Esophagus squamous epithelium (tissue), 5 donors: Measurements from ENCODE around the gene PHACTR3. TPM values are rescaled to one million over a fixed set of nuclear protein-coding genes. Genes with fewer than 3 reads are reported as not detected.

Source experiments
- DNase-seq: peaks from one replicate; lab custom pipeline; 2025; lab: John Stamatoyannopoulos, UW
- H3K27ac ChIP-seq, 4 donors: fragments of 200-600 bp; sonication (generic); one replicate each; pipeline ENCODE4 v1.5.1; 2016 to 2019; ENCODE audit warnings: mild to moderate bottlenecking in 1 of 4
- H3K27me3 ChIP-seq, 4 donors: fragments of 200-600 bp; sonication (generic); 1 replicate in 3 of 4; 2 replicates in 1 of 4; pipeline versions ENCODE4 v1.5.1 to v1.6.0; 2017 to 2021; ENCODE audit warnings: antibody characterized with exemption in 1 of 4
- H3K36me3 ChIP-seq, 3 donors: fragments of 200-600 bp; sonication (generic); one replicate each; pipeline ENCODE4 v1.5.1; 2016 to 2019
- H3K4me1 ChIP-seq, 3 donors: fragments of 200-600 bp; sonication (generic); one replicate each; pipeline ENCODE4 v1.5.1; 2017 to 2019
- H3K4me3 ChIP-seq, 4 donors: fragments of 200-600 bp; sonication (generic); 1 replicate in 3 of 4; 2 replicates in 1 of 4; pipeline ENCODE4 v1.5.1; 2016 to 2019; ENCODE audit warnings: mild to moderate bottlenecking in 2 of 4, moderate library complexity in 1 of 4
- H3K9me3 ChIP-seq, 3 donors: fragments of 200-600 bp; sonication (generic); one replicate each; pipeline ENCODE4 v1.5.1; 2016 to 2019
- CTCF ChIP-seq, 6 experiments: fragments of 450-650 bp in 4 of 6; fragments of 200-600 bp in 2 of 6; sonication (generic) in 2 of 6; IDR thresholded peaks; one replicate each; pipeline ENCODE4 v1.5.1; 2016 to 2019; ENCODE audit warnings: antibody characterized with exemption in 6 of 6, mild to moderate bottlenecking in 4 of 6, moderate library complexity in 4 of 6
- POLR2A ChIP-seq, 4 donors: fragments of 450-650 bp; IDR thresholded peaks; one replicate each; pipeline ENCODE4 v1.6.1; 2017; ENCODE audit warnings: antibody characterized with exemption in 4 of 4, mild to moderate bottlenecking in 4 of 4, moderate library complexity in 3 of 4
- WGBS, 2 donors: methylation state at CpG; one replicate each; pipeline ENCODE4 v1.1.5; 2018; 5-methylcytosine and 5-hydroxymethylcytosine counted together
- intact Hi-C: fragments of 100-400 bp; cut with DNase I; formaldehyde crosslinking; loops from one replicate; pipeline ENCODE4 v1.15.0; 2022
- total RNA-seq, 4 donors: library from RNA; depleted of rRNA; stranded (reverse); fragments of >200 nt; gene quantifications; one replicate each; pipeline ENCODE4 v1.1.0, GENCODE V29; 2016
- donor health status: DM: yes; HTN: yes; CAD: no.

Gene PHACTR3
- total RNA-seq, 4 donors from 2014 or later = 0.13 to 2.5 (median 0.32) TPM

- no peak for DNase-seq
- no peak for TF ChIP-seq POLR2A (IDR thresholded peaks at IDR 0.05)
- TF ChIP-seq CTCF (IDR thresholded peaks at IDR 0.05) = no peak
- Histone ChIP-seq H3K4me3 (no peak overlapping the region), H3K4me1 (no peaks in the 10 kb centered on the region), H3K27ac (no peak overlapping the region), H3K36me3 (no peaks in the 10 kb centered on the region), H3K27me3 (no peaks in the 10 kb centered on the region), H3K9me3 (no peaks in the 10 kb centered on the region)
- intact Hi-C loops = no loop called here
Observed at GRCh38 chr20:59767656-59768055, 163.3 kb downstream of the PHACTR3 start.

DNA sequence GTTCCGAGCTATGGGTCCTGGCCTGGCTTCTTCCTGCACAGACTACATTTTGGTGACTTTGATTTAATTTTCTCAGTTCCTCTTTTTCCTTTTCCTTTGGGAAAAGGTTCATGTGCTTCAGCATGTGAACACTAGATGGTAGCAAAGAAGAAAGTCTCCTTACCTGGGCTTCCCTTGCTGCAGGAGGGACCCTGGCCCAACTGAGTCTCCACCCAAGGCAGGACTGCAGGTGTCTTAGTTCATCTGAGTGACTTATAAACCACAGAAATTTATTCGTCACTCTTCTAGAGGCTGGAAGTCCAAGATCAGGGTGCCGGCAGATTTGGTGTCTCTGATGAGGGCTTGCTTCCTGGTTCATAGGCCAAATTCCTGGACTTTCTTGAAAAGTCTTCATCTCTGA is 165.9 kb downstream of the PHACTR3 start:
- Histone ChIP-seq H3K9me3 (no peaks in the 10 kb centered on the region), H3K4me3 (no peak overlapping the region), H3K27ac (no peak overlapping the region), H3K36me3 (no peaks in the 10 kb centered on the region), H3K27me3 (peaks cover 0 to 4% (median 0%) of the 10 kb centered on the region in 4 donors), H3K4me1 (peaks cover 0 to 5% (median 0%) of the 10 kb centered on the region in 3 donors)
- 58 to 73% methylated on average over 3 of the region's 3 CpGs for WGBS, 2 donors
- DNase-seq = no peak
- intact Hi-C loops = no loop called here
- TF ChIP-seq POLR2A (IDR thresholded peaks at IDR 0.05) (no peak), CTCF (IDR thresholded peaks at IDR 0.05) (no peak)

DNA sequence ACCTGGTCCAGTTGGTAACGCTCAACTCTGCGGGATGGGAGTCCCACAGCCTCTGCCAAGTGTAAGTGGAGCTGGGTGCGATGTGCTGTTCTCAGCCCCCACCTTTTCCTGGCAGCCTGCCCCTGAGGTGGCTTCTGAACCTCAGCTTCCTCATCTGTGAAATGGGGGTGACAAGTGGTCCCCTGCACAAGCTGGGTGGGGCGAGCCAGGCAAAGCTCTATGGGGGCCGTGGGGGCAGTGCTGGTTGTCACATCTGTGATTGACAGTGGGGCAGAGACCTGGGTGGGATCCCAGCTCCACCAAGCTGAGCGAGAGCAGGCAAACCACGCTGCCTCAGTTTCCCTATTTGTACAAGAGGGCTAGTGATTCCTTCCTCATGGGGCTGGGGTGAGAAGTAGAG is 166.5 kb downstream of the PHACTR3 start:
- H3K4me3 ChIP-seq = no peak overlapping the region
- H3K9me3 ChIP-seq = no peaks in the 10 kb centered on the region
- WGBS, 2 donors = 76 to 93% methylated on average over 2 to 5 of the region's 7 CpGs
- H3K27me3 ChIP-seq = peaks cover 0 to 4% (median 0%) of the 10 kb centered on the region in 4 donors
- TF ChIP-seq POLR2A (IDR thresholded peaks at IDR 0.05) = no peak
- no peak for TF ChIP-seq CTCF (IDR thresholded peaks at IDR 0.05)
- no peak overlapping the region for H3K27ac ChIP-seq
- no peak for DNase-seq
- intact Hi-C loops = no loop called here
- no peaks in the 10 kb centered on the region for H3K36me3 ChIP-seq
- H3K4me1 ChIP-seq = peaks cover 0 to 5% (median 0%) of the 10 kb centered on the region in 3 donors

- TF ChIP-seq POLR2A (IDR thresholded peaks at IDR 0.05) (no peak), CTCF (IDR thresholded peaks at IDR 0.05) (no peak)
- intact Hi-C loops = no loop called here
- Histone ChIP-seq H3K9me3 (no peaks in the 10 kb centered on the region), H3K27me3 (peaks cover 0 to 4% (median 0%) of the 10 kb centered on the region in 4 donors), H3K36me3 (no peaks in the 10 kb centered on the region), H3K4me1 (peaks cover 0 to 5% (median 0%) of the 10 kb centered on the region in 3 donors), H3K27ac (no peak overlapping the region), H3K4me3 (no peak overlapping the region)
- no peak for DNase-seq
- WGBS, 2 donors = 47 to 49% methylated on average over 10 to 11 of the region's 11 CpGs
Observed at GRCh38 chr20:59771506-59772372, 167.4 kb downstream of the PHACTR3 start.

DNA sequence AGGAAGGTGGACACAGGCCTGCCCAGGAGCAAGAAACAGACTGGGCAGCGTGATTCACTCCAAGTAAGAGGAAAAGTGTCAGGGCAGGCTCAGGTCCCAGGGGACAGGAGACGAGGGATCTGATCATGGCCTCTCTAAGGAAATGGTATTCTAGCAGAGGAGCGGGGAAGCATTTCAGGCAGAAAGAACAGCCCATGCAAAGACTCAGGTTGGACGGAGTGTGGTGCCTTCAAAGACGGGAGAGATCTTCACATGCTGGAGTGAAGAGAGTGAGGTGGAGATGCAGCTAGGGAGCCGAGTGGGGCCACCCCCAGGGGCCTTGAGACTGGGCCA is 168.0 kb downstream of the PHACTR3 start:
- Histone ChIP-seq H3K27me3 (peaks cover 0 to 4% (median 0%) of the 10 kb centered on the region in 4 donors), H3K9me3 (no peaks in the 10 kb centered on the region), H3K27ac (no peak overlapping the region), H3K4me3 (no peak overlapping the region), H3K36me3 (no peaks in the 10 kb centered on the region), H3K4me1 (peaks cover 0 to 5% (median 0%) of the 10 kb centered on the region in 3 donors)
- TF ChIP-seq POLR2A (IDR thresholded peaks at IDR 0.05) (no peak), CTCF (IDR thresholded peaks at IDR 0.05) (no peak)
- intact Hi-C loops = no loop called here
- 54 to 71% methylated on average over 5 of the region's 6 CpGs for WGBS, 2 donors
- no peak for DNase-seq
